HepG2 (cell line): ENCODE data around the gene ZNF444. TPM values are rescaled to one million over a fixed set of nuclear protein-coding genes. Genes with fewer than 3 reads are reported as not detected.

Experiments
- ATAC-seq: fragments of 200-7000 bp; cut with Tn5 transposase; 3 replicates; pipeline ENCODE4 v1.9.1; 2020; ENCODE audit warnings: mild to moderate bottlenecking, moderate library complexity
- BruUV-seq: library from RNA; stranded (reverse); fragments of 400-500 nt; replicated peaks from 2 replicates; lab custom pipeline; 2021; lab: Mats Ljungman, UMichigan
- CTCF ChIA-PET: fragments of 300-600 bp; formaldehyde crosslinking; extraction: SDS; loops from one replicate; lab custom pipeline; 2021; ENCODE audit warnings: low total read pairs, inconsistent platforms, low intra/inter-chr PET ratio; lab: Yijun Ruan, JAX
- POLR2A ChIA-PET: fragments of 350-600 bp; sonication (Branson Sonifier 250); formaldehyde crosslinking; loops from one replicate; lab custom pipeline; 2020; ENCODE audit warnings: antibody characterized with exemption, inconsistent platforms; lab: Yijun Ruan, JAX
- DNase-seq: peaks from one replicate; pipeline ENCODE4 v3.0.0-alpha.2; 2015; ENCODE audit warnings: low spot score
- FAIRE-seq: peaks from 3 replicates; lab custom pipeline; 2011; peaks lifted over from hg19 to GRCh38; lab: Jason Lieb, UNC
- H2AFZ ChIP-seq: one replicate; pipeline ENCODE4 v1.6.1; 2011; ENCODE audit warnings: low read length, inconsistent platforms
- H3K27ac ChIP-seq: fragments of 300-600 bp; 3 replicates; pipeline ENCODE4 v1.8.0; 2011; ENCODE audit warnings: mixed run types, mild to moderate bottlenecking, mixed read lengths, low read length, inconsistent platforms; ENCODE audit not compliant: insufficient read depth; ENCODE audit errors: extremely low read length
- H3K27me3 ChIP-seq, 2 experiments: fragments of 200-600 bp in 1 of 2; 2 replicates in 1 of 2; 3 replicates in 1 of 2; pipeline versions ENCODE4 v1.6.0 to v1.8.0; 2011; ENCODE audit warnings: low read length in 2 of 2, mild to moderate bottlenecking in 2 of 2, moderate library complexity in 2 of 2, inconsistent platforms in 1 of 2; ENCODE audit not compliant: insufficient read depth in 2 of 2, control insufficient read depth in 1 of 2
- H3K36me3 ChIP-seq, 2 experiments: fragments of 200-600 bp in 1 of 2; replicated peaks in 1 of 2; 2 replicates in 1 of 2; 3 replicates in 1 of 2; pipeline versions ENCODE4 v1.5.1 to v1.8.0; 2011; ENCODE audit warnings: low read length in 2 of 2, inconsistent platforms in 1 of 2; ENCODE audit not compliant: insufficient read depth in 2 of 2, control insufficient read depth in 1 of 2
- H3K4me1 ChIP-seq: 2 replicates; pipeline ENCODE4 v1.5.1; 2012; ENCODE audit warnings: low read length, inconsistent platforms; ENCODE audit not compliant: insufficient read depth
- H3K4me2 ChIP-seq: 2 replicates; pipeline ENCODE4 v1.6.0; 2011; ENCODE audit warnings: low read depth, low read length, inconsistent platforms
- H3K4me3 ChIP-seq, 3 experiments: fragments of 200-600 bp in 1 of 3; sonication (generic), shearing (Covaris generic) in 1 of 3; replicated peaks in 1 of 3; 2 replicates each; pipeline ENCODE4 v1.5.1; 2011 to 2016; ENCODE audit warnings: low read length in 3 of 3, inconsistent platforms in 2 of 3, low read depth in 2 of 3, mild to moderate bottlenecking in 2 of 3, control low read depth in 1 of 3, mixed read lengths in 1 of 3; ENCODE audit not compliant: insufficient read depth in 1 of 3
- H3K79me2 ChIP-seq: one replicate; pipeline ENCODE4 v1.6.1; 2011; ENCODE audit warnings: low read length, inconsistent platforms; ENCODE audit not compliant: insufficient read depth
- H3K9ac ChIP-seq: 2 replicates; pipeline ENCODE4 v1.6.0; 2011; ENCODE audit warnings: mild to moderate bottlenecking, low read depth, low read length, inconsistent platforms; ENCODE audit not compliant: insufficient read depth
- H3K9me3 ChIP-seq: 2 replicates; pipeline ENCODE4 v1.5.1; 2012; ENCODE audit warnings: mild to moderate bottlenecking, low read length
- H4K20me1 ChIP-seq: 2 replicates; pipeline ENCODE4 v1.6.0; 2011; ENCODE audit warnings: inconsistent platforms, mild to moderate bottlenecking, low read length, moderate library complexity; ENCODE audit not compliant: insufficient read depth
- AGO2 ChIP-seq: fragments of 200-400 bp; formaldehyde crosslinking; optimal IDR thresholded peaks from 2 replicates; pipeline ENCODE3; 2017; ENCODE audit warnings: mild to moderate bottlenecking, low read depth, low read length, moderate library complexity
- HOXA5 ChIP-seq: sonication (generic); formaldehyde crosslinking; IDR thresholded peaks from 2 replicates; pipeline ENCODE4 v1.4.0; 2020; ENCODE audit warnings: missing genetic modification reagents
- KLF13 ChIP-seq: sonication (generic); formaldehyde crosslinking; IDR thresholded peaks from 2 replicates; pipeline ENCODE4 v1.4.0; 2020; ENCODE audit warnings: mild to moderate bottlenecking, missing genetic modification reagents
- PHF5A ChIP-seq: IDR thresholded peaks from one replicate; pipeline ENCODE4 v1.6.1; 2018; ENCODE audit warnings: low read depth, missing genetic modification reagents; ENCODE audit not compliant: unreplicated experiment
- SIX1 ChIP-seq: sonication (generic); formaldehyde crosslinking; IDR thresholded peaks from 2 replicates; pipeline ENCODE4 v1.4.0; 2020; ENCODE audit warnings: missing genetic modification reagents, borderline replicate concordance
- ZNF430 ChIP-seq: sonication (generic); formaldehyde crosslinking; IDR thresholded peaks from 2 replicates; pipeline ENCODE4 v1.9.0; 2021; ENCODE audit warnings: mild to moderate bottlenecking, missing genetic modification reagents
- WGBS: methylation state at CpG from one replicate; pipeline ENCODE4 v1.1.6; 2017; ENCODE audit warnings: low lambda C conversion rate; 5-methylcytosine and 5-hydroxymethylcytosine counted together
- in situ Hi-C: cut with HindIII; loops from 2 replicates; pipeline ENCODE4 v1.10.0; 2017; ENCODE audit warnings: low pct_unique_long_range_greater_than_20kb; ENCODE audit not compliant: extremely low pct_ligation_motif_present
- intact Hi-C: fragments of 100-400 bp; cut with micrococcal nuclease; formaldehyde crosslinking; loops from one replicate; pipeline ENCODE4 v1.10.0; 2022; ENCODE audit not compliant: unreplicated experiment
- polyA plus RNA-seq, 8 experiments: library from polyadenylated mRNA; depleted of rRNA in 3 of 8; stranded (reverse) in 7 of 8; unstranded in 1 of 8; fragments of >200 nt; fragmentation: Illumina TruSeq in 4 of 8; extraction: Trizol in 4 of 8; gene quantifications; 2 replicates each; pipeline versions ENCODE4 v1.2.1 to v1.2.3, GENCODE V29; 2011 to 2016; ENCODE audit warnings: low read depth in 4 of 8, missing spikeins in 1 of 8, mixed read lengths in 1 of 8; ENCODE audit not compliant: insufficient read depth in 1 of 8
- total RNA-seq, 5 experiments: library from RNA; depleted of rRNA; stranded (reverse); fragments of >200 nt; fragmentation: Illumina TruSeq; extraction: Trizol; gene quantifications; 2 replicates each; pipeline ENCODE4 v1.2.3, GENCODE V29; 2016; ENCODE audit warnings: low read depth in 1 of 5

ZNF444 gene
- total and polyA plus RNA-seq, 2 of the 13 experiments (the other 11 are each of a cell fraction or from before 2014, with no cell fraction given) = 27.4 to 30.3 TPM

GRCh38 chr19:56117376-56117884 lies 23.7 kb upstream of the ZNF444 start:
- no TSS peak for BruUV-seq

GRCh38 chr19:56117889-56118288 lies 23.2 kb upstream of the ZNF444 start:
- Histone ChIP-seq H3K9me3 (no peaks in the 10 kb centered on the region), H4K20me1 (peaks cover 67% of the 10 kb centered on the region), H3K79me2 (peaks cover 67% of the 10 kb centered on the region), H3K4me1 (peaks cover 69% of the 10 kb centered on the region), H3K27me3 (no peaks in the 10 kb centered on the region; a peak in 1 of 5 replicates), H2AFZ (no peak overlapping the region), H3K27ac (peak overlapping the region; percentile 15), H3K4me3 (no peak overlapping the region; a peak in 1 of 6 replicates), H3K4me2 (0 out of 2 replicates have a peak overlapping the region, but pooled peaks have one; percentile 95), H3K36me3 (peaks cover 8 to 16% of the 10 kb centered on the region in 2 experiments), H3K9ac (no peak overlapping the region)
- BruUV-seq = no TSS peak
- ATAC-seq (no peak), DNase-seq (no peak), FAIRE-seq (no peak)
- CTCF ChIA-PET = no interaction called here
- in situ Hi-C loops = no loop called here
- intact Hi-C loops = loop anchor here (1.0 kb wide), 1 partner anchor 18 kb away; no protein-coding TSS in a partner anchor
- POLR2A ChIA-PET = interaction anchor here (1.6 kb wide), 1 partner anchor 25 kb away, joined by 5 read pairs; no protein-coding TSS in a partner anchor
- 87% methylated on average over 5 of the region's 9 CpGs for WGBS
- no peak for TF ChIP-seq ZNF430 (CRISPR knock-in tag)
- TF ChIP-seq HOXA5 (CRISPR knock-in tag) = no peak
- TF ChIP-seq AGO2 = peak; percentile 55
- TF ChIP-seq PHF5A (CRISPR knock-in tag) = no peak

More at GRCh38 chr19:56117376-56117884, 23.7 kb upstream of the ZNF444 start:
- Histone ChIP-seq H3K9me3 (no peaks in the 10 kb centered on the region), H3K9ac (no peak overlapping the region), H3K27me3 (no peaks in the 10 kb centered on the region; a peak in 1 of 5 replicates), H3K4me1 (peaks cover 74% of the 10 kb centered on the region), H3K4me2 (no peak overlapping the region; the same call in 1 of the 2 replicates), H2AFZ (no peak overlapping the region), H3K4me3 (no peak overlapping the region; a peak in 1 of 6 replicates), H3K27ac (peak overlapping the region; percentile 15), H4K20me1 (peaks cover 69% of the 10 kb centered on the region), H3K79me2 (peaks cover 70% of the 10 kb centered on the region), H3K36me3 (peaks cover 8 to 16% of the 10 kb centered on the region in 2 experiments)
- in situ Hi-C loops = no loop called here
- CTCF ChIA-PET = no interaction called here
- POLR2A ChIA-PET = interaction anchor here (1.6 kb wide), 1 partner anchor 26 kb away, joined by 5 read pairs; no protein-coding TSS in a partner anchor
- ATAC-seq (no peak), FAIRE-seq (no peak), DNase-seq (no peak)
- TF ChIP-seq KLF13 (CRISPR knock-in tag) (0 out of 2 replicates have a peak, but pooled peaks have one; percentile 53), SIX1 (no peak)
- intact Hi-C loops = no loop called here
- 94% methylated on average over 9 of the region's 14 CpGs for WGBS
